Measurements from ENCODE around the gene TMOD1.

TMOD1 gene

GRCh38 chr9:97517331-97518089, 16.0 kb downstream of the TMOD1 start:
- CTCF ChIA-PET: interaction anchor here (0.8 to 1.1 kb wide), 2 partner anchors 12 to 97 kb away, joined by 3 to 4 read pairs; no protein-coding TSS in a partner anchor
- POLR2A ChIA-PET: no interaction called here
- no peak for DNase-seq (ENCODE audit: low read depth, low spot score)

GRCh38 chr9:97518166-97518908, 16.9 kb downstream of the TMOD1 start:
- no peak for DNase-seq (ENCODE audit: low read depth, low spot score)
- TF ChIP-seq CTCF (IDR thresholded peaks at IDR 0.05; ENCODE audit: insufficient read depth, low read length, missing control alignments): no peak
- ChIA-PET POLR2A (no interaction called here), CTCF (no interaction called here)
- H3K4me3 ChIP-seq (ENCODE audit: low read depth, low read length): no peak overlapping the region

More at GRCh38 chr9:97517331-97518089, 16.0 kb downstream of the TMOD1 start:
- H3K4me3 ChIP-seq (ENCODE audit: low read depth, low read length): no peak overlapping the region
- TF ChIP-seq CTCF (IDR thresholded peaks at IDR 0.05; ENCODE audit: insufficient read depth, low read length, missing control alignments): no peak

GRCh38 chr9:97518909-97519307, 17.4 kb downstream of the TMOD1 start:
- POLR2A ChIA-PET: no interaction called here
- peak; percentile 31 for DNase-seq (ENCODE audit: low read depth, low spot score)
- H3K4me3 ChIP-seq (ENCODE audit: low read depth, low read length): no peak overlapping the region; the same call in 1 of the 2 replicates
- CTCF ChIA-PET: no interaction called here
- TF ChIP-seq CTCF (IDR thresholded peaks at IDR 0.05; ENCODE audit: insufficient read depth, low read length, missing control alignments): no peak

GRCh38 chr9:97519441-97519970, 18.0 kb downstream of the TMOD1 start:
- CTCF ChIA-PET: interaction anchor here (1.3 kb wide), 1 partner anchor 79 kb away, joined by 5 read pairs; no protein-coding TSS in a partner anchor
- POLR2A ChIA-PET: no interaction called here
- DNase-seq (ENCODE audit: low read depth, low spot score): no peak
- no peak for TF ChIP-seq CTCF (IDR thresholded peaks at IDR 0.05; ENCODE audit: insufficient read depth, low read length, missing control alignments)
- H3K4me3 ChIP-seq (ENCODE audit: low read depth, low read length): no peak overlapping the region

GRCh38 chr9:97521576-97522333, 20.3 kb downstream of the TMOD1 start:
- no peak for DNase-seq (ENCODE audit: low read depth, low spot score)
- TF ChIP-seq CTCF (IDR thresholded peaks at IDR 0.05; ENCODE audit: insufficient read depth, low read length, missing control alignments): no peak
- POLR2A ChIA-PET: no interaction called here
- CTCF ChIA-PET: no interaction called here
- H3K4me3 ChIP-seq (ENCODE audit: low read depth, low read length): no peak overlapping the region

Measured in AG04449 (cell line).